ENCODE results near the gene CLCN1.

DNA sequence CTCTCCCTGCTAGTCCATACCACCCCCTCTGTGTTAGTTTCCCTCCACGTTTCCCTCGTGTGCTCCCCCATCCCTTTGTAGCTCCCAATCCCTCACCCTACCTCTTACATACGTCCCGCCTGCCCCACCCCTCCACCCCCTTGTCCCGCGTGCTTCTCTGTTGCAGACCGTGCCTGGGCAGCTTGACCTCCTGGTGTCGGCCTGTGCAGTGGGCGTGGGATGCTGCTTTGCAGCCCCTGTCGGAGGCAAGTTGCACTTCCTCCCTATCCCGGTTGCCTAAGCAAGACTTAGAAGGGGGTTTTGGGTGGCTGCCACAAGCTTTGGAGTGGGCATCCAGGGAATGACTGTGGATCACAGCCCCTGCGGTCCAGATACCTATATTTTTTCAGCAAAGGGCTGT lies 7.7 kb downstream of the CLCN1 start:
- TF ChIP-seq, protein P1, sequence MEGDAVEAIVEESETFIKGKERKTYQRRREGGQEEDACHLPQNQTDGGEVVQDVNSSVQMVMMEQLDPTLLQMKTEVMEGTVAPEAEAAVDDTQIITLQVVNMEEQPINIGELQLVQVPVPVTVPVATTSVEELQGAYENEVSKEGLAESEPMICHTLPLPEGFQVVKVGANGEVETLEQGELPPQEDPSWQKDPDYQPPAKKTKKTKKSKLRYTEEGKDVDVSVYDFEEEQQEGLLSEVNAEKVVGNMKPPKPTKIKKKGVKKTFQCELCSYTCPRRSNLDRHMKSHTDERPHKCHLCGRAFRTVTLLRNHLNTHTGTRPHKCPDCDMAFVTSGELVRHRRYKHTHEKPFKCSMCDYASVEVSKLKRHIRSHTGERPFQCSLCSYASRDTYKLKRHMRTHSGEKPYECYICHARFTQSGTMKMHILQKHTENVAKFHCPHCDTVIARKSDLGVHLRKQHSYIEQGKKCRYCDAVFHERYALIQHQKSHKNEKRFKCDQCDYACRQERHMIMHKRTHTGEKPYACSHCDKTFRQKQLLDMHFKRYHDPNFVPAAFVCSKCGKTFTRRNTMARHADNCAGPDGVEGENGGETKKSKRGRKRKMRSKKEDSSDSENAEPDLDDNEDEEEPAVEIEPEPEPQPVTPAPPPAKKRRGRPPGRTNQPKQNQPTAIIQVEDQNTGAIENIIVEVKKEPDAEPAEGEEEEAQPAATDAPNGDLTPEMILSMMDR (IDR thresholded peaks at IDR 0.05 in 8 of 11, conservative IDR thresholded peaks at IDR 0.05 in 3 of 11): no peak
- no peak for TF ChIP-seq POLR2A (IDR thresholded peaks at IDR 0.05)
- TF ChIP-seq POLR2AphosphoS5 (IDR thresholded peaks at IDR 0.05): no peak
